OCI-LY1 (cell line): ENCODE measurements around the gene SLC10A1.

Source experiments
- EZH2 ChIP-seq: fragments of 200-600 bp; sonication (generic), shearing (Covaris generic); IDR thresholded peaks from 2 replicates; pipeline ENCODE4 v1.8.0; 2017; ENCODE audit warnings: borderline replicate concordance, mixed run types, mild to moderate bottlenecking, antibody characterized with exemption, low read length, moderate library complexity, mixed read lengths
- TF ChIP-seq, protein P1 (sequence below): fragments of 200-600 bp; sonication (generic), shearing (Covaris generic); IDR thresholded peaks from 2 replicates; pipeline ENCODE4 v1.5.1; 2017; ENCODE audit warnings: mild to moderate bottlenecking, antibody characterized with exemption, low read length, moderate library complexity, mixed read lengths

DNA sequence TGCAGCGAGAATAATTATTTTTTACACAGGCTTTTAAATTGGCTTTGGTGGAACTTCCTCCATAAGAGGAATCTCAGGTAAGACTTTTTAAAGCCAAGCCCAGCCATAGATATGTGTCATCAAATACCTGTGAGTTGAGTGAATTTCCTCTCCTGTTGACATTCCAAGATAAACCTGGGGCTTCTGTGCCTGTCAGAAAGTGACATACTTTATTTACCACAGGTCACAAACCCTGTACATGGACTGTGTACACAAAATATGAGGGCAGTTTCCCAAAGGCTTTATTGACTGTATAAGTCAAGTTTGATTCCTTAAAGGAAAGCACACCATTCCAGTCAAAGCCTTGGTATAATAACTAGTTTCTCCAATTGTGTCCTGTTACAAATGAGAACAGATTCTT is 56.0 kb downstream of the SLC10A1 start:
- TF ChIP-seq, protein P1, sequence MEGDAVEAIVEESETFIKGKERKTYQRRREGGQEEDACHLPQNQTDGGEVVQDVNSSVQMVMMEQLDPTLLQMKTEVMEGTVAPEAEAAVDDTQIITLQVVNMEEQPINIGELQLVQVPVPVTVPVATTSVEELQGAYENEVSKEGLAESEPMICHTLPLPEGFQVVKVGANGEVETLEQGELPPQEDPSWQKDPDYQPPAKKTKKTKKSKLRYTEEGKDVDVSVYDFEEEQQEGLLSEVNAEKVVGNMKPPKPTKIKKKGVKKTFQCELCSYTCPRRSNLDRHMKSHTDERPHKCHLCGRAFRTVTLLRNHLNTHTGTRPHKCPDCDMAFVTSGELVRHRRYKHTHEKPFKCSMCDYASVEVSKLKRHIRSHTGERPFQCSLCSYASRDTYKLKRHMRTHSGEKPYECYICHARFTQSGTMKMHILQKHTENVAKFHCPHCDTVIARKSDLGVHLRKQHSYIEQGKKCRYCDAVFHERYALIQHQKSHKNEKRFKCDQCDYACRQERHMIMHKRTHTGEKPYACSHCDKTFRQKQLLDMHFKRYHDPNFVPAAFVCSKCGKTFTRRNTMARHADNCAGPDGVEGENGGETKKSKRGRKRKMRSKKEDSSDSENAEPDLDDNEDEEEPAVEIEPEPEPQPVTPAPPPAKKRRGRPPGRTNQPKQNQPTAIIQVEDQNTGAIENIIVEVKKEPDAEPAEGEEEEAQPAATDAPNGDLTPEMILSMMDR = no peak
- no peak for TF ChIP-seq EZH2
